ENCODE results near the gene LCORL.
"Not testable (repeated sequence)": the region's sequence is repeated elsewhere in the genome, so short reads cannot be mapped to it uniquely, and the experiment has no call there.

LCORL gene

DNA sequence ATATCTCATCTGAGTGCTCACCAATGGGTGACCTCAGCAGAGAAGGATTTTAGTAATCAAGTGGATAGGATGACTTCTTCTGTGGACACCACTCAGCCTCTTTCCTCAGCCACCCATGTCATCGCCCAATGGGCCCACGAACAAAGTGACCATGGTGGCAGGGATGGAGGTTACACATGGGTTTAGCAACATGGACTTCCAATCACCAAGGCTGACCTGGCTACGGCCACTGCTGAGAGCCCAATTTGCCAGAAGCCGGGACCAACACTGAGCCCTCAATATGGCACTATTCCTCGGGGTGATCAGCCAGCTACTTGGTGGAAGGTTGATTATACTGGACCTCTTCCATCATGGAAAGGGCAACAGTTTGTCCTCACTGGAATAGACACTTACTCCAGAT lies 97.4 kb downstream of the LCORL start:
- DNase-seq: no peak

DNA sequence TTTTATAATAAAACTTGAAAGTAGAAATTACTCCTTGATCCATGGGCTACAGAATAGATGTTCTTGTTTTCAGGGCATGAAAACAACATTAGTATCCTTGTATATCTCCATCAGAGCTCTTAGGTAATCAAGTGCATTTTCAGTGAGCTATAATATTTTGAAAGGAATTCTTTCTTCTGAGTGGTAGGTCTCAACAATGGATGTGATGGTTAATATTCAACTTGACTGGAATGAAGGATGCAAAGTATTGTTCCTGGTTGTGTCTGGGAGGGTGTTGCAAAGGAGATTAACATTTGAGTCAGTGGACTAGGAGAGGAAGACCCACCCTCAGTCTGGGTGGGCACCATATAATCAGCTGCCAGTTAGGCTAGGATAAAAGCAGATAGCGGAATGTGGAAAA lies 100.1 kb downstream of the LCORL start:
- DNase-seq: no peak

DNA sequence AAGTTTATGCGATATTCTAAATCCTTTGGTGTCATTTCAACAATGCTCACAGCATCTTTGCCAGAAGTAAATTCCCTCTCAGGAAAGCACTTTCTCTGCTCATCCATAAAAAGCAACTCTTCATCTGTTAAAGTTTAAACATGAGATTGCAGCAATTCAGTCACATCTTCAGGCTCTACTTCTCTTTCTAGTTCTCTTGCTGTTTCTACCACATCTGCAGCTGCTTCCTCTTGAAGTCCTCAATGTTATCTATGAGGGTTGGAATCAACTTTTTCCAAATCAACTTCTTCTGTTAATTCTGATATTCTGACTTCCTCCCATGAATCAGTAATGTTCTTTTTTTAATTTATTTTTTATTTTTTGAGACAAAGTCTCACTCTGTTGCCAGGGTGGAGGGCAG lies 100.9 kb downstream of the LCORL start:
- DNase-seq: no peak

DNA sequence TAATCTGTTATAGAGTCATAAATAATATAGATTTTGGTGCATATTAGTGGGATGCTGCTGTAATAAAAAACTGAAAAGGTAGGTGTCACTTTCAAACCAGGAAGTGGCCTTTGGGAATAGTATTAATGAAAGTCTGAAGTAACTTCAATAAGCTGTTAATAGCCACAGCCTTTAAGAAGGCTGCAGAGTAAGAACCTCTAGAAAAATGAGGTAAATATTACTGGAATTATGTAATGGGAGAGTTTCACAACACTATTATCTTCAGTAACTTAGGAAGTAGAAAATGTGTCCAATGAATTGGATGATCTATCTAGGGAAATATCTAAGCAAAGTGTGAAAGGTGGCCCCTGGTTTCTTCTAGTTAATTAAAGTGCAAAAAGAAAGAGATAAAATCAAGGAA lies 106.1 kb downstream of the LCORL start:
- DNase-seq: no peak

DNA sequence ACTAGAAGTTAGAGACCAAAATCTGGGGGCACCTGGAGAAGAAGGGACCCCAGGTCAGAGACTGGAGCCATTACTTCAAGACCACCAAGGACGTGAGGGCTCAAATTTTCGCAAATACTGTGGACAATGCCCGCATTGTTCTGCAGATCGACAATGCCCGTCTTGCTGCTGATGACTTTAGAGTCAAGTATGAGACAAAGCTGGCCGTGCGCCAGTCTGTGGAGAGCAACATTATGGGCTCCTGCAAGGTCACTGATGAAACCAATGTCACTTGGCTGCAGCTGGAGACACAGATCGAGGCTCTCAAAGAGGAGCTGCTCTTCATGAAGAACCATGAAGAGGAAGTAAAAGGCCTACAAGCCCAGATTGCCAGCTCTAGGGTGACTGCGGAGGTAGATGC lies 109.5 kb downstream of the LCORL start:
- DNase-seq: no peak

DNA sequence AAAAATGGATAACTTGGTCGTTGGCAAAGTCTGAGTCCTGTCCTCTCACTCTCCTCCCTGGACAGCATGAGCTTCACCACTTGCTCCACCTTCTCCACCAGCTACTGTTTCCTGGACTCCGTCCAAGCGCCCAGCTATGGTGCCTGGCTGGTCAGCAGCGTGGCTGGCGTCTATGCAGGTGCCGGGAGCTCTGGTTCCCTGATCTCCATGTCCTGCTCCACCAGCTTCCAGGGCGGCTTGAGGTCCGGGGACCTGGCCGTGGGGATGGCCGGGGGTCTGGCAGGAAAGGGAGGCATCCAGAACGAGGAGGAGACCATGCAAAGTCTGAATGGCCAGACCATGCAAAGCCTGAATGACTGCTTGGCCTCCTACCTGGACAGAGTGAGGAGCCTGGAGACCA lies 109.9 kb downstream of the LCORL start:
- DNase-seq: no peak

DNA sequence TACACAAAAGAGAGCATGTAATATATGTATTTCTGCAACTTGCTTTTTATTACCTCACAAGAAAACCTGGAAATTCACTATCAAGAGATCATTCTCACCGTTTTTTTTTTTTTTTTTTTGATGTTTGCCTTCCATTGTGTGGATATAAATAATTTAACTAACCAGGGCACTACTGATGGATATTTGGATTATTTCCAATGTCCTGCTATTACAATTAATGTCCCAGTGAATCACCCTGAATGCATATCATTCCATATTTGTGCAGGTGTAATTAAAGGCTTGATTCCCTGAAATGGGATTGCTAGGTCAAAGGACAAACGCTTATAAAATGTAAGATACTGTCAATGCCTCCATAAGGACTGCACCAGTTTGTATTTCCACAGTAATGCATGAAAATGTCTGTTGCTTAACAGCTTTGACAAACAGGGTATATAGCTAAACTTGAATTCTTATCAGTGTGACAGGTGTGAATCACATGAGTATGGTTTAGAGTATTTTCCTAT lies 123.0 kb downstream of the LCORL start:
- DNase-seq: no peak

DNA sequence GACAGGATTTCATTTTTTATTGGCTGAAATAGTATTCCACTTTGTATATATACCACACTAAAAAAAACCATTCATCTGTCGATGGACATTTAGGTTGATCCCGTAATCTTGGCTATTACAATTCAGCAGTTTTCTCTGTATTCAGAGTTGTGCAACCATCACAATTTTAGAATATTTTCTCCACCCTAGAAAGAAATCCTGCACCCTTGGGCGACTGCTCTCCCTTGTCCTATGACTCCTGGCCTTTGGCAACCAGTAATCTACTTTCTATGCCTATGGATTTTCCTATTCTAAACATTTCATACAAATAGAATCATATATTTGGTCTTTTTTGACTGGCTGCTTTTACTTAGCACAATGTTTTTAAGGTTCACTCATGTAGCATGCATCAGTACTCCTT lies 126.1 kb downstream of the LCORL start:
- DNase-seq: no peak

DNA sequence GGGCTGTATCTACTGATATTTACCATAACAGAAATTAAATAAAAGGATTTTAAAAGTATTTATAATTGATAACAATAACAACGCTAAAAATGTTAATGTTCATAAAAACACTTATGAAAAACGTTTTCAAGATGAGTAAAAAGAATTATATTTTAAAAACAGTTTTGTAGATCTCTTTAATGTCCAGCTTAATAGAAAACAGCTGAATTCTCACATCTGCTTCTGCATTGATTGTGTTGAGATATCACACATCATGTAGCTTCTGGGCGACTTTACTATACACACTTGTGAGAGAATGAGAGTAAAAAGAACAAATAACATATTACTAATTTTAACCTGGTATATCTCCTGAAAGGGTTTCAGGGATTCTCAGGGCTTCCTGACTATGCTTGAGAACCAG lies 127.1 kb downstream of the LCORL start:
- no peak for DNase-seq

DNA sequence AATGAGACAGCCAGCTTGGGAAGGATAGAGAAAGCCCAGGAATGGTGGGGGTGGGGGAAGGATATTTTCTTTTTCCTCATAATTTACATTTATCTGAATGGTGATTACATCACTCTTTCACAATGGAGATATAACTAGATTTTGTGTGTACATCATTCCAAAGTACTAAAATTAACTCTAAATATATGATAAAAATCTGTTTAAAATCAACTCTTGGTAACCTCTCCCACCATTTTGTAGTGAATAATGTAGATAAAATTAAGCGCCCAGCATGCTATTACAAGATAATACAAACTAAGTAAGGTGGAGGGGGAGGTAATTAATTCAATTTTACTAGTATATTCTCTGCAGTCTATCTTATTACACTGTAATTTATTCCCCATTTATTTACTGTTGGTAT lies 131.9 kb downstream of the LCORL start:
- no peak for DNase-seq

DNA sequence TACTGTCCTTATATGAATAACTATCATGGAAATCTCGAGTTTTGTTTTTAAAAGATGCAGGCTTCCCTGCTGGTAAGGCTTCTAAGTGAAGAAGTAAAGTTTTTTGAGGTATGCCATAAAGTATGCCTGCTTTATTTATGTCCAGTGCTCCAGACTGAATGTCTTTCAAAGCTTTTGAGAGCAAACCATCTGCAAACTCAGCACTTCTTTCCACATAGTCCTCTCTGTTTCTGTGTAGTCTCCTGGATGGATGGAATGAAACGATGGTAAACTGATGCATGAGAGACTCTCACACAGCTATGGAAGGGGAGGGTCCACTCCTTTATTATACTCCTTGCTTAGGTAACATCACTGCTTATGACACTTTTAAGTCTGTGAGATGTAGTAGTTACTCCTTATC lies 137.0 kb downstream of the LCORL start:
- no peak for DNase-seq

DNA sequence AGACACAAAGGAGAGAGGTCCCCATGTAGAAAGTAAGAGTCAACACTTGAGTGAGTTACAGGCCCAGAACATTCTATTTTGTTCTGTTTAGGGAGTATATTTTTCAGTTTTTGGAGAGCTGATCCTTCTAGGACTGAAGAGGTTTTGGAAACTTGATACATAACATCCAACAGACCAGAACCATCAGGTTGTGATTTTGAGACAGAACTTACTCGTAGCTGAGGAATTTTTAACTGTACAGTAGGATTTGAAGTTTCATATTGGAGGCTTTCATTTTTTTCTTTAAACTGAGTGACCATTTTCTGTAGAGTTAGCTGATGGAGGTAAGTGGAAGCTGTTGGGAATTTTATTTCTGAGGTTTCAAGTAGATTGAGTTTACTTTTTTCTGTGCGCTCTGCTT lies 137.5 kb downstream of the LCORL start:
- DNase-seq: no peak

DNA sequence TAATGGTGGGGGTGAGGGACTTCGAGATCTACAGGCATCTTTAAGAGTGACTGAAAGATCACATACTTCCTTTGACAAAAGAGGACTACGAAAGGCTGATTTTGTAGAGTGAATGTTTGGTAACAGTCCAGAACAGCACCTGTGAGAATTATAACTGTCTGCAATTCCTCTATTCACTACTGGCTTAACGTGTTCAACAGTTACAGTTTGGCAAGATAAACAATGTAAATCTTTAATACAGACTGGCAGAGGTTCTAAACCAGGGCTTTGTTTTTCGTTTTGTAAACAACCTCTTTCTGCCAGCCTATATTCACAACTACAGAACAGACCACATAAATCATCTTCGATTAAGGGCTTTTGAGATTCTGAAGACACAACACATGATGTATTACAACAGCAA lies 143.9 kb downstream of the LCORL start:
- no peak for DNase-seq

DNA sequence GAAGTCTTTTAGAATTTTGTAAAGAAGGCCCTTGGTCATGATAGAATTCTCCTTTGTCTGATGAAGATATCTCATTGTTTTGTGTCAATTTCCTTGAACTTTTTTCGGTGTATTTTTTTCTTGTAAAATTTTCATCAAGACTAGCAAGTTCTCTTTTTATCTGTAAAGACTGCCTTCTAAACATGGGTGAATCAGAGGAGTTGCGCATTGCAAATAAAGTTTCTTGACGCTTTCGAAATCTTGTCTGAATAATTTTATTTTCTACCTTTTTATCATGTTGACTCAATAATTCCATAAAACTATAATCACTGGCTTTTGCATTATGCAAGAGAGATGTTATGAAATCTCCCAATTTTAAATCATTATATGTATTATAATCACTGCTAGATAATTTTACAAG lies 144.6 kb downstream of the LCORL start:
- DNase-seq: no peak

DNA sequence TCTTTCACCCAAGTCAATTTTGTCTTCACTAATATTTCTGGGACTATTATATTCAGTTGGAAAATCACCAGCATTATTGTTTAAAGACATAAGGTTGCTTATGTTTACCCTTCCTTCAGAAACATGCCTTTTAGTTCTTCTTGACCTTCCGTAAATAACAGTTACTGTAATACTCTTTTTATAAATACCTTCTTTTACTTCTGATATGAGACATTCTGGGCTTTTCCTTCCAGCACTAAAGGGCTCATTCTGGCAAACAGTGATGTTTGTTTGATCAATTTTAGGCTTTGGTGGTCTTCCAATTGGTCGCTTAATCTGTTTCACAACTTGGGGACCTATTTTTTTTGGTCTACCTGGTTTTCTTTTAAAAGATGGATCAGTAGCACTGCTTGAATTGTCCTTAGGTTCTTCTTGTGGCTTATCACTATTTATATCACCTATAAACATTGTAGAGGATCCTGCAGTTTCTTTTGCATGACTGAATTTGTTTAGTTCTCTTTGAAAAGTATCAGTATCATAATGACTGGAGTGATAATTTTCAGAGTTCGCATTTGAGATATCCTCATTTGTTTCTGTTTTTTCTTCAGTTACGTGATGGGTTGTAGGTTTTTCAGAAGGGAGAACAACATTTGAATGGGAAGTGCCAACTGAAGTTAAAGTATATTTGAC lies 146.0 kb downstream of the LCORL start:
- no peak for DNase-seq

DNA sequence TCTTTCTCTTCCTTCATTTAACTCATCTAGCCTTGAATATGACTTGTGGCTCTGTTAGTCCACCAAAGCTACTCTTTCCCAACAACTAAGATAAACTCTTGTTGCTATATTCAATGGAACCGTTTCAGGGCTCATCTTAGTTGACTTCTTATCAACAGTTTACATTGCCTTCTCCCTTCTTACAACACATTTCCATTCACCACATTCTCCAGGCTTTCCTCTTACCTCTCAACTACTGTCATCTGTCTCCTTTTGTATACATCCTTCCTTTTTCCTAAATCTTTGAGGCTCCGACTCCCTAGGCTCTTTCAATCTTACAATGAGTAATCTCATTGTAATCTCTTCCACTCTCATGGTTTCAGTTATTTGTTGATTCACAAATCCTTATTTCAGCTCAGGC lies 152.2 kb downstream of the LCORL start:
- no peak for DNase-seq

DNA sequence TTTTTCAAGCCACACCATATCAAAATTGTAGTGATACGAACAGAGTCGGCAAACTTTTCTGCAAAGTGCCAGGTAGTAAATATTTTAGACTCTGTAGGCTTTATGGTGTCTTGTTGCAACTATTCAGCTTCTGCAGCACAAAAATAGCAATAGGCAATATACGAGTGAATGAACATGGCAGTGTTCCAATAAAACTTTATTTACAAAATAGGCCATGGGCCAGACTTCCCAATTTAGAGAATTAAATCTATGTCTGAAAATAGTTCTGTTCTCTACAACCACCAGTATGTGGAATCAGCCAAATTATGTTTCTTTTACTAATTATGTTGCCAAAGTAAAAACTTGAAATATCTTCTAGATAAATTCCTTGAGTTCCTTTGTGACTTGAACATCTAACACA lies 154.3 kb downstream of the LCORL start:
- DNase-seq: no peak

DNA sequence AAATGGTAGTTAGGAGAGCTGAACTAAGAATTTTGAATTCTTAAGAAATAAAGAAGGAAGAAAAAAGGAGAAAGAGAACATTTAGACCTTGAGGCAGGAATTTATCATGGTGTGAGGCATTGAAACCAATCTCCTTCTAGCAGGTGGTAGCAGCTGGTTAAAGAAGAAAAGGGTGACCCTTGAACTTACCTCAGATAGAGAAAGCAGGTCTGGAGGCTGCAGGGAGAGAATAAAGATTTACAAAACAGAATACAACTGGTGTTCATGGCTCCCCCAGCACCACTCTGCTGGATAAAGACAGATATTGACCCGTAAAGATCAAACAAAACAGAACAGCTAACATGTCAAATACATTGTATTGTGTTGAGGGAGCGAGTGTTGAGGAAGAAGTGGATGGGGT lies 154.7 kb downstream of the LCORL start:
- DNase-seq: no peak

DNA sequence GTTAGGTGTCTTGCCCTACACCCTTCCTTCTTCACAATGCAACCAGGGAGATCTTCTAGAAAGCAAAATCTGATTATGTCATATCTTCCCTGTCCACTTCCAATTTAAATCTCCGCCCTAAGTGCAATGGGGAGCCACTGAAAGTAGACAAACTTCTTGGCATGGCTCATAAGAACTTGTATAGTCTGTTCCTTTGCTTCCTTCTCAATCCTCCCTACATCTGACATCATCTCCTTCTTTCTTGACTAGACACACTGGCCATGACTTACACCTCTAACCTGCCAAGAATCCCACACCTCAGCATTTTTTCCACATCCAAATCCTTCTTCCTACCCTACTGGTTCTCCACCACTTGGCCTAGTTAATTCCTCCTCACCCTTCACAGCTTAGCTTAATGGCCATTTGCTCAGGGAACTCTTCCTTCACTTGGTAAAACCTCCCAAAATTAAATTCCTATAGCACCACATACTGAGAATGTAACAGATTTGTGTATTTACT lies 155.6 kb downstream of the LCORL start:
- DNase-seq: no peak

DNA sequence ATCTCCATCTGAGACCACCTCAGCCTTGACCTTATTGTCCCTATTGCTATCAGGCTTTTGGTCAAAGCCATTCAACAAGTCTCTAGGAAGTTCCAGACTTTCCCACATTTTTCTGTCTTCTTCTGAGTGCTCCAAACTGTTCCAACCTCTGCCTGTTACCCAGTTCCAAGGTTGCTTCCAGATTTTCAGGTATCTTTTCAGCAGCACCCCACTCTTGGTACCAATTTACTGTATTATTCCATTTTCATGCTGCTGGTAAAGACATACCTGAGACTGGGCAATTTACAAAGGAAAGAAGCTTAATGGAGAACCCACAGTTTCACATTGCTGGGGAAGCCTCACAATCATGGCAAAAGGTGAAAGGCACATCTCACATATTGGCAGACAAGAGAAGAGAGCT lies 159.6 kb downstream of the LCORL start:
- DNase-seq: not testable (repeated sequence)

DNA sequence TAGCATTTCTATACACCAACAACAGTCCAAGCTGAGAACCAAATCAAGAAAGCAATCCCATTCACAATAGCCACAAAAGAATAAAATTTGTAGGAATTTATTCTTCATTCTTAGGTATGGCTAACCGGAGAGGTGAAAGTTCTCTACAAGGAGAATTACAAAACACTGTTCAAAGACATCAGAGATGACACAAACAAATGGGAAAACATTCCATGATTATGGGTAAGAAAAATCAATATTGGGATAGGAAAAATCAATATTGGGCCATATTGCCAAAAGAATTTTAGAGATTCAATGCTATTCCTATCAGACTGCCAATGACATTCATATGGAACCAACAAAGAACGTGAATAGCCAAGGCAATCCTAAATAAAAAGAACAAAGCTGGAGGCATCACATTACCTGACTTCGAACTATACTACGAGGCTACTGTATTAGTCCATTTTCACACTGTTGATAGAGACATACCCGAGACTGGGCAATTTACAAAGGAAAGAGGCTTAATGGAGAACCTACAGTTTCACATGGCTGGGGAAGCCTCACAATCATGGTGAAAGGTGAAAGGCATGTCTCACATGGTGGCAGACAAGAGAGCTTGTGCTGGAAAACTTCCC lies 161.7 kb downstream of the LCORL start:
- no peak for DNase-seq

DNA sequence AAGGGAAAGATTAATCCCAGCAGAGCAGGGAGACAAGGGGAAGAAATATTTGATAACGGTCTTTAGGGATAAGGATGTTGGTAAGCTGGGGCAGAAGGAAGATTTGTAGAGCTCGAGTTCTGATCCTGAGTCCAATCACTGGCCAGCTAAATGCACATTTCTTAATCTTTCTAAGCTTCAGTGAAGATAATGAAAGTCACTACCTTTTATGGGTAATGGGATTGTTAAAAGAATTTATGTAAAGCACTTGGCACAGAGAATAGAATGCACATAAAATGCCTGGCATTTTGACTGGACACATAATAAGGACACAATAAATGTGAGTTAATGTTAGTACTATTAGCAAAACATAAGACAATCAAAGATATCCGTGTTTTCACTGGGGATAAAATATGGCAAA lies 167.5 kb downstream of the LCORL start:
- no peak for DNase-seq

DNA sequence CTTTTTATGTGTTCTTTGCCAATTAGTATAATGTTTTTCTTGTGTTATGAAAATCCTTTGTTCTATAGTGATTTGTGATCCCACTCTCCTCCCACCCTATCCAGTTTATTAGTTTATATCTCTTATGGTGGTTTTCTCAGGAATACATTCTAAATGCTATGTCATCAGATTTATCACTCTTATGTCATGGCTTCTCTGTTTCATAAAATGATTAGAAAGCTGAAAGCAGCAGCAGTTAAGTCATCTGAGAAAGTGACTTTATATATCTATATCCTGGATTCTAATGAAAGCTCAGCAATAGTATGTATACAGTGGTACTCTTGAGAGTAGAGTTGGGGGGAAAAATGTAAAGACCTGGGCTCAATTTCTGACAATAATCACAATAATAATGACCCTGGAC lies 169.6 kb downstream of the LCORL start:
- DNase-seq: no peak

DNA sequence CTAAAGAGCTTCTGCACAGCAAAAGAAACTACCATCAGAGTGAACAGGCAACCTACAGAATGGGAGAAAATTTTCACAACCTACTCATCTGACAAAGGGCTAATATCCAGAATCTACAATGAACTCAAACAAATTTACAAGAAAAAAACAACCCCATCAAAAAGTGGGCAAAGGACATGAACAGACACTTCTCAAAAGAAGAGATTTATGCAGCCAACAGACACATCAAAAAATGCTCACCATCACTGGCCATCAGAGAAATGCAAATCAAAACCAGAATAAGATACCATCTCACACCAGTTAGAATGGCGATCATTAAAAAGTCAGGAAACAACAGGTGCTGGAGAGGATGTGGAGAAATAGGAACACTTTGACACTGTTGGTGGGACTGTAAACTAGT lies 171.3 kb downstream of the LCORL start:
- not testable (repeated sequence) for DNase-seq

DNA sequence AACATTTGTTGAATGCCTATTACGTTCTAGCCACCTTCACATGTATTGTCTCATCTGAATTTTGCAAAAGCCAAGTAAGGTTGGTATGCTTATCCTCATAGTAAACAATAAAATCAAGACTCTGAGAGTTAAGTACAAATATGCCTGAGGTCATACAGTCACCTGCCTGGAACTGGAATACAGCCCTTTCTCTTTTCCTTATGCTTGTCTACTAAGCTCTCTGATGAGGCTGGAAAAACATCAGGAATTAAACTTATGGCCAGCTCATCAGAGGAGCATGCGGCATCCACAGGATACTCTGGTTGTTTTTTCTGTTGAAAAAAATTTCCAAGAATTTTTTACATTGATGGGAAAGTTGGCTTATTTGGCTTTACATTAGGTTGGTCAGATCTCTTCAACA lies 175.3 kb downstream of the LCORL start:
- DNase-seq: no peak

Data from activated T-cell treated with anti-CD3 and anti-CD28 coated beads for 4 hours (primary cell).